Stimulated activated naive CD8-positive, alpha-beta T cell treated with anti-CD3 and anti-CD28 coated beads, Interleukin-15, amount 100 ng/mL, for 72 hours (primary cell): ENCODE results near the gene METTL4.

ENCODE experiments used
- ATAC-seq: fragments of 150-1000 bp; cut with Tn5 transposase; 2 replicates; pipeline ENCODE4 v1.10.0; 2021; ENCODE audit warnings: mild to moderate bottlenecking, moderate library complexity
- DNase-seq, 2 donors: peaks; one replicate each; pipeline ENCODE4 v3.0.0; 2021 to 2022
- H3K27ac Mint-ChIP-seq, 2 donors: one replicate each; pipeline ENCODE4 v1.8.0; 2022; ENCODE audit warnings: mild to moderate bottlenecking in 2 of 2, mixed read lengths in 2 of 2, moderate library complexity in 2 of 2
- H3K27me3 Mint-ChIP-seq: one replicate; pipeline ENCODE4 v1.8.0; 2022; ENCODE audit warnings: mixed read lengths
- H3K4me1 Mint-ChIP-seq: one replicate; pipeline ENCODE4 v1.8.0; 2022; ENCODE audit warnings: mild to moderate bottlenecking, mixed read lengths
- H3K4me3 Mint-ChIP-seq, 2 donors: one replicate each; pipeline ENCODE4 v1.8.0; 2022; ENCODE audit warnings: mild to moderate bottlenecking in 2 of 2, mixed read lengths in 2 of 2, moderate library complexity in 1 of 2
- H3K9me3 Mint-ChIP-seq, 2 donors: one replicate each; pipeline ENCODE4 v1.8.0; 2022; ENCODE audit warnings: mixed read lengths in 2 of 2

METTL4 gene

DNA sequence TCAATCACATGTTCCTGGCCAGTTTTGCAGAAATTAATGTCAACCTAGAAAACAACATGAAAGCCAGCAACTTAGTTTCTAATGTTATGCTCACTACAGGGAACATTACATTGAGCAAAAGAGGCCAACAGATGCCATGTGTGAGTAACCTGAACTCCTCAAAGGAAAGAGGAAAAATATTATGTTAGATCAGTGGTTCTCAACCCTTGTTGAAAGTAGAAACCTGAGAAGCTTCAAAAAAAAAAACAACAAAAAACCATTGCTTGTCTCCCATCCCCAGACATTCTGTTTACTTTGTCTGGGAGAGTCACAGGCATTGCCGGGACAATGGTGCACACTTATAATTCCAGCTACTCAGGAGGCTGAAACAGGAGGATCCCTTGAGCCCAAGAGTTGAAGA lies 57.7 kb downstream of the METTL4 start:
- H3K27me3 Mint-ChIP-seq, result no peaks in the 10 kb centered on the region
- ATAC-seq (no peak), DNase-seq (no peak)
- no peak overlapping the region for H3K27ac Mint-ChIP-seq
- peaks cover 21% of the 10 kb centered on the region for H3K4me1 Mint-ChIP-seq
- H3K4me3 Mint-ChIP-seq, result no peak overlapping the region
- H3K9me3 Mint-ChIP-seq, result peaks cover 11% of the 10 kb centered on the region in 2 donors

DNA sequence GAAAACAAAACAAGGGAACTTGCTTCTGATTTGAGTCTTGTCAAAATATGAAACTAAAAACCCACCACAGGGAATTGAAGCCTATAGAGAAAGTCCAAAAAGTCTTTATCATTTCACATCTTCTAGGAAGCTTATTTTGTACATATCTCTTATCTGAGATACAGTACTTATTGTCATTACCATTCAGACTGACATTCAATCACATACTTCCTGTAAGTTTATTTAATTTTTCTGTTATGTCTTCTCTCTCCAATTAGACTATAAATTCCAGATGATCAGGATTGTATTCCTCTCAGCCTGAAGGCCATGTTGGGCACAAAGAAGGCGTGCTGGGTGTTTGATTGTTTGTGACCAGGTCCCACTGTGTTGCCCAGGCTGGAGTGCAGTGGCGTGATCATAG lies 59.2 kb downstream of the METTL4 start:
- no peak overlapping the region for H3K27ac Mint-ChIP-seq
- peaks cover 11% of the 10 kb centered on the region in 2 donors for H3K9me3 Mint-ChIP-seq
- ATAC-seq (no peak), DNase-seq (no peak)
- no peaks in the 10 kb centered on the region for H3K27me3 Mint-ChIP-seq
- peaks cover 21% of the 10 kb centered on the region for H3K4me1 Mint-ChIP-seq
- H3K4me3 Mint-ChIP-seq, result no peak overlapping the region

DNA sequence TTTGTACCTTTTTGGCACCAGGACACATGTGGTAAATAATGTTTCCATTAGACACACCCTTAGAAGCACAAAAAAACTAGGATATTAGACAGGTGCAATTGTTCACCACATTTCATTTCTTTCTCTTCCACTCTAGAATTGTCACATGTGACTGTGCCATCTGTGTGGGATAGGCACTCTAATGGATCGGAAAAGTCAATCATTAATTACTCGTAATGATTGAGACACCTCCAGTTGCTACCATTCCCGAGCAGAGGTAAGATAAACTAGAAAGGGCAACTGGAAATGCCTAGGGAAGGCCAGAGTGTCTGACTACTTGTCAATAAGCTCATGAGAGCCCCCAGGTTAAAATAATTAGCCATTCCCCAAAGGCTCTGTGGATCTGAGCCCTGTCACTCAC lies 59.9 kb downstream of the METTL4 start:
- H3K27me3 Mint-ChIP-seq, result no peaks in the 10 kb centered on the region
- H3K4me1 Mint-ChIP-seq, result peaks cover 15% of the 10 kb centered on the region
- no peak overlapping the region for H3K27ac Mint-ChIP-seq
- no peak for ATAC-seq
- no peak overlapping the region for H3K4me3 Mint-ChIP-seq
- no peak for DNase-seq
- peaks cover 11% of the 10 kb centered on the region in 2 donors for H3K9me3 Mint-ChIP-seq

DNA sequence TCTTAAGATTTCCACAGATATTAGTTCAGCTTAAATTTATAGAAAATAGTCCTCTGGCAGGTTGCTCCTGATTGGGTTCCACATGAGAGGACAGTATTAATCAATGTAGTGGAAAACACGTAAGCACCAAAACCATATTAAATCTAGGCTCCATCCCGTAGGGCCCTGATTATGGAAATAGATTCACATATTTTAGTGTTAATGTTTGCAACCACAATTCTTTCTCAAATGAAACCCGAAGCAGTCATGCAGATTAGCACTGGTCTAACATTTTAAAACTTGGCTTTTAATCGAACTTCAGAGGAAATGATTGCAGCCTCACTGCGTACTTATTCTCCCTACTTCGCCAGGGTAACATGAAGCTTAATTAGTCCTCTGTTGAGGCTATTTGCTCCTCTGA lies 60.9 kb downstream of the METTL4 start:
- H3K27me3 Mint-ChIP-seq, result no peaks in the 10 kb centered on the region
- H3K27ac Mint-ChIP-seq, result no peak overlapping the region
- DNase-seq (no peak), ATAC-seq (no peak)
- H3K4me3 Mint-ChIP-seq, result no peak overlapping the region
- H3K9me3 Mint-ChIP-seq, result peaks cover 3 to 4% of the 10 kb centered on the region in 2 donors
- peaks cover 5% of the 10 kb centered on the region for H3K4me1 Mint-ChIP-seq

DNA sequence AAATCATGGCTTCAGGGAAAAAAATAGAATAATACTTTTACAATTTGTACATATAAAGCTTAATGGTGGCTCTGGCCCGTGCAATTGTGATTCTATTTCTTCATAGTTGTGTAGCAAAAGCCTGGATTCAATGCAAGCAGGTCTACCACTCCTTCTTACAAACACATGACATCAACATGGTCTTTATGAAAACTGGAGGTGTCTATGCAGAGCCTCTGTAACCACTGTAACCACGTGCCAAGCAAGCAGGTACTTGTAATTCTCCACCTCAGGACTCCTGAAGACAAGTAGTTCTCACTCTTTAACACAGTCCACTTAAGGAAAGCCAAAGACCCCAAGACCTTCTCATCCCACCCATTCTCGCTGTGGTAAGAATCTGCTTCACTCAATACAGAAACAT lies 62.6 kb downstream of the METTL4 start:
- no peak overlapping the region for H3K4me3 Mint-ChIP-seq
- no peaks in the 10 kb centered on the region for H3K4me1 Mint-ChIP-seq
- ATAC-seq (no peak), DNase-seq (no peak)
- no peaks in the 10 kb centered on the region for H3K27me3 Mint-ChIP-seq
- H3K9me3 Mint-ChIP-seq, result no peaks in the 10 kb centered on the region
- H3K27ac Mint-ChIP-seq, result no peak overlapping the region

DNA sequence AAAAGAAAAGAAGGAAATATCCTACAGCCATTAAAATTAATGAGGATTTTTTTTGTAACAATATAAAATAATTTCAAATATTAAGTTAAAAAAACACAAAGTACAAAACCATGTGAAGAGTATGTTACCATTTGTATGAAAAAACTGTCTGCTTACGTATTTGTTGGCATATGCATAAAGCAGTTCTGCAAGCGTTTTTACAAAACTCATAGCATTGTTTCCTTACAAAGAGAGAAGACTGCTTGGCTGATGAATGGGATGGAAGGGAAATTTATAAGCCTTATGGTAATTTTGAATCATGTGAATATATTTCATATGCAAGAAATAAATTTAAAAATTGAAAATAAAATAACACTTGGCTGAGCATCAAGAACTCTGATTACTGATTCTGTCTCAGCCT lies 63.1 kb downstream of the METTL4 start:
- H3K4me1 Mint-ChIP-seq, result no peaks in the 10 kb centered on the region
- no peaks in the 10 kb centered on the region for H3K9me3 Mint-ChIP-seq
- no peaks in the 10 kb centered on the region for H3K27me3 Mint-ChIP-seq
- no peak for ATAC-seq
- no peak for DNase-seq
- no peak overlapping the region for H3K27ac Mint-ChIP-seq
- no peak overlapping the region for H3K4me3 Mint-ChIP-seq

DNA sequence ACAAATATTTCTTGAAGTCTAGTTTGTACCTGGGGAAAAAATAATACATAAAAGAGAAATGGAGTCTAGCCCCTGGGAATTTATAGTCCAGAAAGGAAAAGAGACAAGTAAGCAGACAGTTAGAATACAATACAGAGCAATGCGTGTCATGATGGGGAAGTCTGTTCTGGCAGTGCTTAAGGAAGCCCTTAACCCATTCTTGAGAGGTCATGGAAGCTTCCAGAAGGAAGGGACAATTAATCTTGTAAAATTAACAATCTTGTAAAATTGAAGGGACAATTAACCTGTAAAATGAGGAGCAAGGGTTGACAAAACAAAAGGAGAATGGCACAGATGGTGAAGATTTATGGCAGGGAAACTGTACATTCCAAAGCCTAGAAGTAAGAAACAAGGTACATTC lies 66.7 kb downstream of the METTL4 start:
- Mint-ChIP-seq H3K27me3 (no peaks in the 10 kb centered on the region), H3K27ac (no peak overlapping the region), H3K9me3 (no peaks in the 10 kb centered on the region), H3K4me1 (no peaks in the 10 kb centered on the region), H3K4me3 (no peak overlapping the region)
- DNase-seq (no peak), ATAC-seq (no peak)

DNA sequence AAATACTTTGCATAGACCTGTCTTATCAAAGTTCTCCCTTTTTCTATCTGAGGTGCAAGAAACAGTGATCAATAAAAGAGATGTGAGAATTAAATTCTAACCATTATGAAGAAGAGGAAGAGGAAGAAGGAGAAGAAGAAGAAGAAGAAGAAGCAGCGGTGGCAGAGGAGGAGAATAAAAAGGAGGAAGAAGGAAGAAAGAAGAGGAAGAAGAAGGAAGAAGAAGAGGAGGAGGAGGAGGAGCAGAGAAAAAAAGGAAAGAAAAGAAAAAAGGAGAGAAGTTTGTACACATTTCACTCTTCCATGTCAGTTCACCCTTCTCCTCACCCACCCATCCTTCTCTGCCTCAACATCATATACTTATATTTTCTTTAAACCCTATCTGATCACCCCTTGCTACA lies 68.4 kb downstream of the METTL4 start:
- DNase-seq, result no peak
- Mint-ChIP-seq H3K4me1 (no peaks in the 10 kb centered on the region), H3K27ac (no peak overlapping the region), H3K27me3 (no peaks in the 10 kb centered on the region), H3K9me3 (no peaks in the 10 kb centered on the region), H3K4me3 (no peak overlapping the region)
- no peak for ATAC-seq

DNA sequence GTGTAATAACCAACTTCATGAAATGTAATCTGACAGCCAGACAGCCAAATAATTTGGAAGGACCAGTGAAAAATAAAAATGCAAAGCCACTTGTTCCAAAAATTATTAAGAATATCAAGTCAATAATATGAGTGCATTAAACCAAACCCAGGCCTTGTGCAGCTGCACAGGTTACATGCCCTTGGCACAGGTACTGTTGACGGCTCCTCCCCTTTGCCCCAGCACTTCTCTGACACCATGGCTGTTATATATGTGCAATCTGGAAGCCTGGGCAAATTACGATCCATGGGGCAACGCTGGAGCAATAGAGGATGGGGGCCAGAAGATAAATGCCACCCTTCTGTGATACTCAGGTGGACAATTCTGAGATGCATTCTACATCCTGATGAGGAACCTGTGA lies 68.9 kb downstream of the METTL4 start:
- Mint-ChIP-seq H3K4me1 (no peaks in the 10 kb centered on the region), H3K27ac (no peak overlapping the region)

DNA sequence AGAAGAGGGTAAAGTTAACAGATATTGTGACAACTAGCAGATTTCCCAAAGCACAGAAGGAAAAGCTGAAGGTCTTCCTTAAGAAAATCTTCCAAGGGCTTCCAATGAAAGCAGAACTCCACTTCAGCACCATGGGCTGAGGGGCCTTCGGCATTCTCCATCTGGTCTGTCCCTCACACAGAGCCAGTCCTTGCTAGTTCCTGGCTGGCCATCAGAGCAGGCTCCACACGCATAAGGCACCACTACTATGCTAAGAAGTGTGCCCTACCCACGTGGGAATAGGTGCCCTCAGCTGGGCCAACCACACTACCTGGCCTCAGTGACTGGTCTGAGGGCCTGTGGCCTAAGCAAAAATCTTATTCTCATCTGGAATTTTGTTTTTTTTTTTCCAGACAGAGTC lies 73.5 kb downstream of the METTL4 start:
- no peak for DNase-seq
- Mint-ChIP-seq H3K4me1 (no peaks in the 10 kb centered on the region), H3K27me3 (no peaks in the 10 kb centered on the region), H3K27ac (no peak overlapping the region), H3K9me3 (no peaks in the 10 kb centered on the region), H3K4me3 (no peak overlapping the region)
- no peak for ATAC-seq

More for the DNA sequence above, 68.9 kb downstream of the METTL4 start:
- ATAC-seq (no peak), DNase-seq (no peak)
- no peaks in the 10 kb centered on the region for H3K9me3 Mint-ChIP-seq
- H3K27me3 Mint-ChIP-seq, result no peaks in the 10 kb centered on the region
- H3K4me3 Mint-ChIP-seq, result no peak overlapping the region

DNA sequence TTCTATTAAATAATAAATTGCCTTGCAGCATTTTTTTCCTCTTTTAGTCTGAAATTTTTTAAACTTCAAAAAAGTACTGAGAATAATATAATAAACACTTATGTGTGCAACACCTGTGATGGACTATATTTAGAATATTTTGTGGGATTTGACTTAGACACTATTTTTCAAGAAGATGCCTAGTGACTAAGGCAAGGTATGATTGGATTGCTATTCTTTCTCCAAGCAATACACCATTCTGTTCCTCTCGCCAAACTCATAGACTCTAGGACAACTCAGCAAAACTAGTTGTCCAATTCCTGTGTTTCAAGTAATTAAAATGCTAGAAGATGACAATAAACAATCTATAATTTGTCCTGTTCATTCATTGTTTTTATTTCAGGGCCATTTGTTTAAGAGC lies 75.9 kb downstream of the METTL4 start:
- no peaks in the 10 kb centered on the region for H3K4me1 Mint-ChIP-seq
- no peak for ATAC-seq
- no peaks in the 10 kb centered on the region for H3K9me3 Mint-ChIP-seq

DNA sequence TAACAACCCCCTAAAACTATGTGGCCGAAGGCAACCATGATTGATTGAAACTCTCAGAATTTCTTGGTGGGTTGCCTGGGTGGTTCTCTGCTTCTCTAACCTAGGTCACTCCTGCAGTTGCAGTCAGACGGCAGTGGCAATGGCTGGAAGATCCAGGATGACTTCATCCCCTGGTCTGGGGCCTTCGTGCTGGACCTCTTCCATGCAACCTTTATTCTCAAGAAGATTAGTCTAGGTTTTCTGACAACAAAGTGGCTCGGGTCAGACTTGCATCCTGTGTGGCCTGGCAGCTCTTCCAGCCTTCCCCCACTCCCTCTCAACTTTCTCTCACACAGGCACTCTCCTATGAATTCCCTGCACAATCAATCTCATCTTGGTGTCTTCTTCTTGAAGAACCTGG lies 76.4 kb downstream of the METTL4 start:
- Mint-ChIP-seq H3K27me3 (no peaks in the 10 kb centered on the region), H3K4me3 (no peak overlapping the region), H3K27ac (no peak overlapping the region), H3K4me1 (no peaks in the 10 kb centered on the region), H3K9me3 (no peaks in the 10 kb centered on the region)
- ATAC-seq (no peak), DNase-seq (no peak)

More for the DNA sequence above, 75.9 kb downstream of the METTL4 start:
- Mint-ChIP-seq H3K27ac (no peak overlapping the region), H3K4me3 (no peak overlapping the region), H3K27me3 (no peaks in the 10 kb centered on the region)
- DNase-seq, result no peak
